Measurements from ENCODE around the gene NFKBIB.

The NFKBIB gene

GRCh38 chr19:38931521-38931793, 31.7 kb downstream of the NFKBIB start:
- Histone ChIP-seq H3F3A (ENCODE audit: insufficient read depth) (no peaks in the 10 kb centered on the region), H3K27ac (ENCODE audit: low read depth, low read length) (no peak overlapping the region), H3K4me2 (ENCODE audit: low read depth, low read length, poor library complexity, severe bottlenecking) (peak overlapping the region; percentile 58), H3K27me3 (ENCODE audit: low read length) (no peaks in the 10 kb centered on the region), H3K9me3 (ENCODE audit: insufficient read depth, low read length) (peaks cover 6% of the 10 kb centered on the region; the same call in 1 of the 2 replicates), H4K20me1 (ENCODE audit: low read depth, low read length) (no peaks in the 10 kb centered on the region), H3K79me2 (ENCODE audit: insufficient read depth, low read length) (peaks cover 51% of the 10 kb centered on the region), H3K36me3 (ENCODE audit: low read length) (peaks cover 11% of the 10 kb centered on the region), H3K9ac (ENCODE audit: low read length) (peak overlapping the region; percentile 72), H3K4me3 (ENCODE audit: insufficient read depth, low read length, poor library complexity, severe bottlenecking) (peak overlapping the region; percentile 74), H3K9me2 (replicated peaks; ENCODE audit: insufficient read depth, low read length) (no peaks in the 10 kb centered on the region), H2AFZ (ENCODE audit: low read depth, low read length, severe bottlenecking) (no peak overlapping the region)
- no peak for TF ChIP-seq EZH2phosphoT487 (conservative IDR thresholded peaks at IDR 0.05; ENCODE audit: low read length)
- no peak for TF ChIP-seq CTCF (IDR thresholded peaks at IDR 0.05; ENCODE audit: insufficient read depth, low read length, poor library complexity, severe bottlenecking)

- Histone ChIP-seq H3K4me2 (ENCODE audit: low read depth, low read length, poor library complexity, severe bottlenecking) (peak overlapping the region; percentile 58), H3K9me3 (ENCODE audit: insufficient read depth, low read length) (peaks cover 6% of the 10 kb centered on the region; the same call in 1 of the 2 replicates), H3K4me3 (ENCODE audit: insufficient read depth, low read length, poor library complexity, severe bottlenecking) (no peak overlapping the region), H4K20me1 (ENCODE audit: low read depth, low read length) (no peaks in the 10 kb centered on the region), H3K36me3 (ENCODE audit: low read length) (peaks cover 11% of the 10 kb centered on the region), H3F3A (ENCODE audit: insufficient read depth) (no peaks in the 10 kb centered on the region), H3K9ac (ENCODE audit: low read length) (no peak overlapping the region), H3K27ac (ENCODE audit: low read depth, low read length) (no peak overlapping the region), H3K9me2 (replicated peaks; ENCODE audit: insufficient read depth, low read length) (no peaks in the 10 kb centered on the region), H3K79me2 (ENCODE audit: insufficient read depth, low read length) (peaks cover 48% of the 10 kb centered on the region), H3K27me3 (ENCODE audit: low read length) (no peaks in the 10 kb centered on the region), H2AFZ (ENCODE audit: low read depth, low read length, severe bottlenecking) (no peak overlapping the region)
- TF ChIP-seq EZH2phosphoT487 (conservative IDR thresholded peaks at IDR 0.05; ENCODE audit: low read length) (no peak), CTCF (IDR thresholded peaks at IDR 0.05; ENCODE audit: insufficient read depth, low read length, poor library complexity, severe bottlenecking) (no peak)
Measured at GRCh38 chr19:38932425-38933179, 32.8 kb downstream of the NFKBIB start.

- no peak overlapping the region for H3K9ac ChIP-seq (ENCODE audit: low read length)
- peaks cover 38% of the 10 kb centered on the region for H3K79me2 ChIP-seq (ENCODE audit: insufficient read depth, low read length)
- no peaks in the 10 kb centered on the region for H3F3A ChIP-seq (ENCODE audit: insufficient read depth)
- no peaks in the 10 kb centered on the region for H4K20me1 ChIP-seq (ENCODE audit: low read depth, low read length)
- H3K4me2 ChIP-seq (ENCODE audit: low read depth, low read length, poor library complexity, severe bottlenecking): no peak overlapping the region
- H2AFZ ChIP-seq (ENCODE audit: low read depth, low read length, severe bottlenecking): no peak overlapping the region
- no peak for TF ChIP-seq EZH2phosphoT487 (conservative IDR thresholded peaks at IDR 0.05; ENCODE audit: low read length)
- TF ChIP-seq CTCF (IDR thresholded peaks at IDR 0.05; ENCODE audit: insufficient read depth, low read length, poor library complexity, severe bottlenecking): no peak
- H3K9me2 ChIP-seq (replicated peaks; ENCODE audit: insufficient read depth, low read length): no peaks in the 10 kb centered on the region
- no peaks in the 10 kb centered on the region for H3K27me3 ChIP-seq (ENCODE audit: low read length)
- peaks cover 6% of the 10 kb centered on the region; the same call in 1 of the 2 replicates for H3K9me3 ChIP-seq (ENCODE audit: insufficient read depth, low read length)
- H3K36me3 ChIP-seq (ENCODE audit: low read length): peaks cover 11% of the 10 kb centered on the region
- no peak overlapping the region for H3K27ac ChIP-seq (ENCODE audit: low read depth, low read length)
- no peak overlapping the region for H3K4me3 ChIP-seq (ENCODE audit: insufficient read depth, low read length, poor library complexity, severe bottlenecking)
Measured at GRCh38 chr19:38933544-38933943, 33.8 kb downstream of the NFKBIB start.

All from SU-DHL-6 (cell line).